NCI-H2081 treated with DMSO at 0.1 percent for 48 hours (cell line): ENCODE measurements around the gene ACTR1B.
"Not testable (repeated sequence)": the region's sequence is repeated elsewhere in the genome, so short reads cannot be mapped to it uniquely, and the experiment has no call there.

Source experiments
- DNase-seq: peaks from one replicate; lab custom pipeline; 2025; lab: John Stamatoyannopoulos, UW

ACTR1B gene

GRCh38 chr2:97658691-97659157, 5.1 kb downstream of the ACTR1B start:
- no peak for DNase-seq

DNA sequence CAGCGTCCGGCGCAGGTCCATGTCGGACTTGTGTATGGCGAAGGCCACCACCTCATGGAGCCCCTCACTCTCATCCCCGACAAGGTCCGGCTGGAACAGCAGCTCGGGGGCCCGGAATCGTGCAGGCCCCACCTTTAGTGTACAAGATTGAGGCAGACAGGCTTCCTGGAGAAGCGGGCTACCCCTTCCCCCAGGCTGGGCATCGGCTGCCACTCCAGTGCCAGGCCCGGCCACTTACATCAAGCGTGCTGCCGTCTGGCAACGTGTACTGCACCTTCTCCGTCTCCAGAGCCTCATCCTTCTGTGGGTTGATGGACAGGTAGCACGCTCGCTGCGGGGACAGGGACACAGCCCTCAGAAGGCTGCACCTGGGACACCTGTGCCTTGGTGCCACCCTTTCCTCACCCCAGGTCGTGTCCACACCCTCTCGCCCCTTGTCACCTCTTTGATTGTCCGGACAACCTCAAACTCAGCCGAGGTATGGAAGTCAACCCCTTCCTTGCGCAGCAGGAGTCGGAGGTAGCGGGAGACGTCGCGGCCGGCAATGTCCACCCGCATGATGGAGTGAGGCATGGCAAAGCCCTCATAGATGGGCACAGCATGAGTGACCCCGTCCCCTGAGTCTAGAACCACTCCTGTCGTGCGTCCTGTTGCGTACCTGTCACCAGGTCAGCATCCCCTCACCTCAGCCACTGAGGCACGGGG, 5.7 kb downstream of the ACTR1B start:
- DNase-seq, result no peak

DNA sequence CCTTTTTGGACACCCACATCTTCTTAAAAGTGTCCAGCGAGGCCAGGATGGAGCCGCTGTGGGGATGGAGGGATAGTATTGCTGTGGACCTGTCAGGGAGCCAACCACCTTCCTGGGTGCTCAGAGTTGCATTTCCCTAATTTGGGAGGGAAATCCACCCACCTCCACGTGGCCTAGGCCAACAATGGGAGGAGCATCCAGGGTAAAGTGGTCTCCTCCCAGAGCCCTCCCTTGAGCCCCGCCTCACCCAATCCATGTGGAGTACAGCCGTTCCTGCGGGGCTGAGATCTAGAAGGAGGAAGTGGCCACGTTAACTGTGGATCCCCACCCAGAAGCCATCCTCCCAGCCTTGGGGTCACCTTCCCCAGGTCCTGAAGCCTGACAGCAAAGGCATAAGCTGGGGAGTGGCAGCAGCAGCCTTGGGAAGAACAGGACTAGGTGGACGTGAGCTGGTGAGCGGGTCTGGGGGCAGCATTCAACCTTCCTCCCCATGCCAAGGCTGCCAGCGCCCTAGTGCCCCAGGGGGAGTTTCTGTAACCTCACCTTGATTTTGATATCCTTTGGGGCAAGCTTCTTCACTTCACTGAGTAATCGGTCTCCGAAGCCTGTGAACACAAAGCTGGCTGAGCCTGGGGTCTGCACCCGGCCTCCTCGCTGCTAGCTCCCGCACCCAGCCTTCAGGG, 6.8 kb downstream of the ACTR1B start:
- no peak for DNase-seq

DNA sequence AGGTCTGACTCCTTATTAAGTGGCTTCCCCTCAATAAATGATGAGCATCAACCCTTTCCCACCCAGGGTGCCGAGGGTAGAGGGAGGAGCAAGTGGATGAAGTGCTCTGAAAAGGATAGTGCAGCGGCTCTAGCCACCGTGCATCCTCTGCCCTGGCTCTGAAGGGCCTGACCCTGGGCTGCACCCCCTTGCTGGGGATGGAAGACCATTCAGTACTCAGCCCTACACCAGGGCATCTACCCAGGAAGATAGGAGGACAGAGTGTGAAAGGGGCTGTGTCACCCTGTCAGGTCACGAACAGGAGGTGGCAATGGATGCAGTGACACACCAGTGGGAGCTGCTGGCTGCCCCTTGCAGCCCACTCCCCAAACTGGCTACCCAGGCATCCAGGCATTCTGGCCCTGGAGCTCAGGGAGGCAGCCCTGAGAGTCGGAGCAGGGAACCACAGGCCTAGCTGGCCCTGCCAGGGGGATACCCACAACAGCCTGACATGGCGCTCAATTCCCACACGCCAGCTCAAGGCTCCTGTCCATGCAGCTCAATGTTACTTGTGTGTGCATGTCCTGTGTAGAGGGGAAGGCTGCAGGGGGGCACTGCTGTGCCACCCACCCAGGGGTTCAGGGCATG, 7.6 kb downstream of the ACTR1B start:
- DNase-seq, result no peak

GRCh38 chr2:97654791-97655190, 9.1 kb downstream of the ACTR1B start:
- DNase-seq, result no peak

DNA sequence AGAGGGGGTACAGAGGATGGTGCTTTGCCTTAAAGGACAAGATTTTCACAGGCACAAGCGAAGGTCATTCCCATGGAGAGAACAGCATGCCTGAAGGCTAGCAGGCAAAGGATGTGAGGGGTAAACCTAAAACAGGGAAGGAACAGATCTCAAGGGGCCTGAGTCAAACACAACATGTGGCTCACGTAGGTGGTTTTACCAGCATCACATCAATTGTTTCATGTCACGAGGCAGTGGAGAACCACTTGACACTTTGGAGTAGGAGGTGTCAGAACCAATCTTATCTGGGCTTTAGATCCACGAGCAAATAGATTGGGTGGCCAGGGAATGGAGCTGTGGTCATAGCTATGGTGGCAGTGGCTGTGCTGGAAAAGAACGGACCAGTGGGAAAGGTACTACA, 9.5 kb downstream of the ACTR1B start:
- DNase-seq, result no peak

DNA sequence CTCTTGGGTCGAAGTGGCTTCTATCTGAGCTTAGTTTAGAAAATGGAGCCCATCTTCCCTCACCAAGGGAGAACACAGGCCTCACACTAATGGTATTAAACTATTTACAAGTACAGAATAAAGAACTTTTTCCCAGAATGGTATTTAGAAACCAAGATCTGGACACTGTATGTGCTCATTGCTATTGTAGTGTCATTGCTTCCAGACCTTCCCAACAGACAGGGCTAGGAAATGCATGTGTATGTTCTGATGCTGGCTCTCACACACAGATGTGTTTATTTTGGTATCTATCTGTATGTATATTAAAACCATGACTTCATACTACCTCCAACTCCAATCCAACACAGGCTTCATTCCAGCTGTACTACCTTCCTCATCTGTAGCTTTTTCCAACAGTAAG, 10.0 kb downstream of the ACTR1B start:
- DNase-seq, result no peak

GRCh38 chr2:97653473-97653872, 10.4 kb downstream of the ACTR1B start:
- DNase-seq, result no peak

- no peak for DNase-seq
Observed at GRCh38 chr2:97651114-97651513, 12.7 kb downstream of the ACTR1B start.

- DNase-seq, result no peak
Observed at GRCh38 chr2:97646977-97647376, 16.9 kb downstream of the ACTR1B start.

DNA sequence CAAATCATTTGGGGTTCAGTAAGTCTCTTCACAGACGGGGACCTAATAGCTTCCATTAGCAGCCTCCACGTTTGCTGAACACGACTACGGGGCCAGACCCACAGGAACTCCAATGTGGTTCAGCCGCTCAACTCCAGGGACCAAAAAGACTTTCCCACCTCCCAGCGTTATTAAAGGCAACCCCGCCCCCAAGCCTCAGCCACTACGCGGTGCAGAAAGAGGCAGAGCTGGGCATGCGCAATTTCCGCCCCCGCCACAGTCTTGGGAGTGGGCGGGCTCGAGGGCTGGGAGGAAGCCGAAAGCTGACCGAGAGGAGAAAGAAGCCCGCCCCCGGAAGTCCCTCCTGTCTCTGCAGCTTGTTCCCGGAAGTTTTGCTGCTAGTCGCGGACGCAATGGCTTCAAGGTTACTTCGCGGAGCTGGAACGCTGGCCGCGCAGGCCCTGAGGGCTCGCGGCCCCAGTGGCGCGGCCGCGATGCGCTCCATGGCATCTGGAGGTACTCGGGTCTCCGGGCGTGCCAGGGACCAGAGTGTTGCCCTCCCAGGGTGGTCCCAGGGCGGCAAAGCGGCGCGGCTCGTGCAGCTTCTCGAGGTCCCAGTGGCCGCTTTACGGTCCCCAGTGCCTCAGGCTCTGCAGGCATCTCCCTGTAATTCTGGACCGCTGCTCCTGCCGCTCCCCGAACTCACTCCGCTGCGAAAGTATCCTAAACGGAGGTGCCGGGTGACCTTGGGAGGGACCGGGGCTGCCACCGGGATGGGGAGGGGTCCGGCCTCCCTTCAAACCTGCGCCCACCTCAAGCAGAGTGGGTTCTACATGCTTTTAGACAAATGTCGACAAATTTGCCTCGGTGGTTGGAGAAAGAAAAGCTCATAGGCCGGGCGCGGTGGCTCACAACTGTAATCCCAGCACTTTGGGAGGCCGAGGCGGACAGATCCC, 17.9 kb downstream of the ACTR1B start, which contains the start of gene COX5B:
Gene COX5B, plus strand, starts transcription at position 368 of the 935 bp plus-strand sequence. Its CDS starts 25 bp downstream, at position 393.
- DNase-seq, result peak; percentile 92

- no peak for DNase-seq
Observed at GRCh38 chr2:97645112-97645694, 18.6 kb downstream of the ACTR1B start.

DNA sequence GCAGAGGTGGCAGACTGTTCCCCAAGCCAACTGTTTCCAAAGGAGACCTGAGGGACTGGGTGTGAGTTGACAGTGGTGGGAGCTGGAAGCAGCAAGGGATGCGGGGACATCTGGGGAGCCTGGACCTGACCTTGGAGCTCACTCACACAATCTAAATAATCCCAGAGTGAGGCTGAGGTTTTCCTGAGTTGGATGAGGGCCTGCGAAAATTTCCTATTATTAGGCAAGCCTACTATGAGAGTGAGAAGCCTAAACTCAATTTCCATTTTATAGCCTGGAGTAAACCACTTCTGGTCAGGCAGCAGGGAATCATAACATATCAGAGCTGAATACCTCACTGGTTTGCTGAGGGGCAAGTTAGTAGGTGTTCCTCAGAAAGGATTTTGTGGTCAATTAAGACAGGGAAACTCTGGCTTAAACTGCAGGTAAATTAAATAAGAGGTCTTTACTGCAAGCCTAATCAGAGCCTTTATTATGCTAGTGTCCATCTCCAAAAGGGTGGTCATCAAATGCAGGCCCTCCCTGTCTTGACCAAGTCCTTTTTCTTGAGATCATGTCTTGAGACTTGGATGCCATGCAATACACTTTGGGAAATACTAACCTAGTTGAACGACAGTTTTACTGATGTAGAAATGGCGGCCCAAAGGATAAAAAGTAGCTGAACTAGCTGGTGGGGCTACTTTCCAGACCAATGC, 19.7 kb downstream of the ACTR1B start:
- no peak for DNase-seq

DNA sequence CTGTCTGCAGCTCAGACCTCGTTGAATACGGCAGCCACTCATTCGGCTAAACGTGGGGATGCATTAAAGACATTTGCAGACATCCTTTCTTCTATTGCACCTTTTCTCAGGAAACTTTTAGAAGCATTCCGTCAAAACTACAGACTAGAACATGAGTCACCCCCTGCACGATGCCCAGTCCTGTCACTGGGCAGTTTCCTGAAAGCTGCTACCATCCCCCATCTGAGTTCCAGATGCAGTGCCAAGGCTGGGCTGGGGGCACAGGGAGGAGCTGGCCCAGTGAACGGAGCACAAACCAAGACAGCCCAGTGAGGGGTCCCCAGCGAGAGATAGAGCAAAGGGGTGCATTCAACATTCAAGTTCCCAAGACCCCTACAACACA, 37.8 kb downstream of the ACTR1B start:
- DNase-seq, result not testable (repeated sequence)

DNA sequence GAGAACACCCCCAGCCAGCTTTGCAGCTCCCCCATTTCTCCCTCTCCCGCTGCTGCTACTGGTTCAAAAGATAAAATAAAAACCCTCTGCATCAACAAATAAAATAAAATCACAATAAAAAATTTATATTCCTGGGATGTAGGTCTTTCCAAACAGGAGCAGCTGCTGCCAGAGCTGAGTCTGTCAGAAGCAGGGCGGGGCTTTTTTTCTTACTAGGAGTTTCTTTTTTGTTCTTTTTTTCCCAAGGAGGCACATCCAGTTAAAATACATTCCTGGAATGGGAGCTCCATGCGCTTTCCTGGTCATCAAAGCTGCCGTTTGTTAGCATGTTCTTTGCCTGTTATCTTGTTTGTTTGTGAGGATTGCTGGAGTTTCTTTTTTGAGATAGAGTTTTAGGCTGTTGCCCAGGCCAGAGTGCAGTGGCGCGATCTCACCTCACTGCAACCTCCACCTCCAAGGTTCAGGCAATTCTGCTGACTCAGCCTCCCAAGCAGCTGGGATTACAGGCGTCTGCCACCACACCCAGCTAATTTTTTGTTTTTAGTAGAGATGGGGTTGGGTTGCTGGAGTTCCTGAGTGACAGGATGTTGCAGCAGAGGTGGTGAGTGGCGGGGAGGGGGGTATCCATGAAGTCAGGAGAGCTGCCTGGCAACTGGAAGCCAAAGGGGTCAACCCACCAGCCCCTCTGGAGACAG, 38.3 kb downstream of the ACTR1B start:
- not testable (repeated sequence) for DNase-seq

DNA sequence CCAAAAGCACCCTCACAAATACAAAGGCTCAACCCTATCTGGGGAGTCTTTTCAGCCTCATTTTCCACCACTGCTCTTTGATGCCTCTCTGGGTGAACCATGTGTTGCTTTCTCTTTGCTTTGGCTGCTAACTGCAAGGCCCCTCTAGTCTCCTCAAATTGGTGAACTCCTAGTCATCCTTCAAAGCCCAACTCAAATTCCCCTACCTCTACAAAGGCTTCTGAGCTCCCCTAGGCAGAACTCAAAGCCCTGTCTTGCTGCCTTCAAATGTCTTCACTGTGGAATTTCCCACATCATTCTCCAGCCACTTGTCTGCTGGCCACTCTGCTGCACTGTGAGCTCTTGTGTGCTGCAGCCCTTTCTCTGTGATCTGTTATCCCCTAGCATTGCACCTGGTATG, 40.9 kb downstream of the ACTR1B start:
- not testable (repeated sequence) for DNase-seq

DNA sequence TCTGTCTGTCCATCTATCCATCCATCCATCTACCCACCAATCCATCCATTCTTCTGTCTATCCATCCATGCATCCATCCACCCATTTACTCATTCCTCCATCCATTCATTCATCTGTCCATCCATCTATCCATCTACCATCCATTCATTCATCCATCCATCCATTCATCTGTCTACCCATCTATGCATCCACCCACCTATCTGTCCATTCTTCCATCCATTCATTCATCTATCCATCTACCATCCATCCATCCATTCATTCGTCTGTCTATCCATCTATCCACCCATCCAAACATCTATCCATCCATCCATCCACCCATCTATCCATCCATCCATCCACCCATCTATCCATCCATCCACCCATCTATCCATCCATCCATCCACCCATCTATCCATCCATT, 43.4 kb downstream of the ACTR1B start:
- not testable (repeated sequence) for DNase-seq

- DNase-seq, result not testable (repeated sequence)
Observed at GRCh38 chr2:97618939-97619827, 44.7 kb downstream of the ACTR1B start.

- DNase-seq, result no peak
Observed at GRCh38 chr2:97617911-97618310, 45.9 kb downstream of the ACTR1B start.
